ENCODE results near the gene ATG16L2. TPM values are rescaled to one million over a fixed set of nuclear protein-coding genes. Genes with fewer than 3 reads are reported as not detected.
"Not testable (repeated sequence)": the region's sequence is repeated elsewhere in the genome, so short reads cannot be mapped to it uniquely, and the experiment has no call there.

The ATG16L2 gene
- polyA plus RNA-seq, 1 donor from 2014 or later: 32.1 TPM

GRCh38 chr11:72821920-72822799 lies 7.9 kb downstream of the ATG16L2 start:
- H3K27me3 Mint-ChIP-seq: no peaks in the 10 kb centered on the region
- H3K4me1 Mint-ChIP-seq: peaks cover 23 to 25% (median 24%) of the 10 kb centered on the region in 3 donors
- H3K4me3 Mint-ChIP-seq: peak overlapping the region; percentile 32 to 82 (median 58)
- no peaks in the 10 kb centered on the region for H3K9me3 Mint-ChIP-seq
- H3K36me3 Mint-ChIP-seq: peaks cover 3% of the 10 kb centered on the region
- H3K27ac Mint-ChIP-seq: peak overlapping the region; percentile 96 to 97 (median 97)

- H3K36me3 Mint-ChIP-seq: peaks cover 2% of the 10 kb centered on the region
- H3K27ac Mint-ChIP-seq: peak overlapping the region; percentile 96 to 97 (median 97)
- no peaks in the 10 kb centered on the region for H3K27me3 Mint-ChIP-seq
- H3K9me3 Mint-ChIP-seq: no peaks in the 10 kb centered on the region
- peak overlapping the region in 3 of 4 donors; percentile 67 to 82 (median 75) for H3K4me3 Mint-ChIP-seq
- peaks cover 21 to 26% (median 23%) of the 10 kb centered on the region in 3 donors for H3K4me1 Mint-ChIP-seq
Observed at GRCh38 chr11:72823105-72823804, 9.0 kb downstream of the ATG16L2 start.

- H3K4me1 Mint-ChIP-seq: peaks cover 21 to 25% (median 25%) of the 10 kb centered on the region in 3 donors
- H3K36me3 Mint-ChIP-seq: peaks cover 2% of the 10 kb centered on the region
Observed at GRCh38 chr11:72824020-72824419, 9.8 kb downstream of the ATG16L2 start.

GRCh38 chr11:72824811-72825505 lies 10.7 kb downstream of the ATG16L2 start:
- peak overlapping the region; percentile 83 to 97 (median 91) for H3K27ac Mint-ChIP-seq
- peaks cover 2% of the 10 kb centered on the region for H3K36me3 Mint-ChIP-seq
- peak overlapping the region in 2 of 4 donors; percentile 37 to 82 for H3K4me3 Mint-ChIP-seq
- no peaks in the 10 kb centered on the region for H3K9me3 Mint-ChIP-seq
- no peaks in the 10 kb centered on the region for H3K27me3 Mint-ChIP-seq
- H3K4me1 Mint-ChIP-seq: peaks cover 21 to 25% (median 22%) of the 10 kb centered on the region in 3 donors

More at GRCh38 chr11:72824020-72824419, 9.8 kb downstream of the ATG16L2 start:
- Mint-ChIP-seq H3K27me3 (no peaks in the 10 kb centered on the region), H3K4me3 (peak overlapping the region in 1 of 4 donors; percentile 82), H3K9me3 (no peaks in the 10 kb centered on the region), H3K27ac (peak overlapping the region; percentile 96 to 97 (median 97))

GRCh38 chr11:72825661-72826060 lies 11.4 kb downstream of the ATG16L2 start:
- Mint-ChIP-seq H3K36me3 (peaks cover 4% of the 10 kb centered on the region), H3K27me3 (no peaks in the 10 kb centered on the region), H3K4me1 (peaks cover 23 to 26% (median 25%) of the 10 kb centered on the region in 3 donors), H3K9me3 (no peaks in the 10 kb centered on the region), H3K4me3 (peak overlapping the region in 1 of 4 donors; percentile 50), H3K27ac (peak overlapping the region; percentile 83 to 97 (median 91))

- H3K4me3 Mint-ChIP-seq: peak overlapping the region in 1 of 4 donors; percentile 50
- no peaks in the 10 kb centered on the region for H3K27me3 Mint-ChIP-seq
- peaks cover 21 to 25% (median 21%) of the 10 kb centered on the region in 3 donors for H3K4me1 Mint-ChIP-seq
- H3K27ac Mint-ChIP-seq: peak overlapping the region in 2 of 3 donors; percentile 84 to 97
- no peaks in the 10 kb centered on the region for H3K9me3 Mint-ChIP-seq
- peaks cover 4% of the 10 kb centered on the region for H3K36me3 Mint-ChIP-seq
Observed at GRCh38 chr11:72826191-72826941, 12.2 kb downstream of the ATG16L2 start.

- H3K4me3 Mint-ChIP-seq: peak overlapping the region in 2 of 4 donors; percentile 37 to 41
- peaks cover 24 to 26% (median 25%) of the 10 kb centered on the region in 3 donors for H3K4me1 Mint-ChIP-seq
Observed at GRCh38 chr11:72826942-72827480, 12.8 kb downstream of the ATG16L2 start.

GRCh38 chr11:72827656-72828055 lies 13.4 kb downstream of the ATG16L2 start:
- H3K27me3 Mint-ChIP-seq, H3K9me3 Mint-ChIP-seq, H3K36me3 Mint-ChIP-seq: not testable (repeated sequence)
- Mint-ChIP-seq H3K27ac (peak overlapping the region; percentile 73 to 97 (median 89)), H3K4me3 (peak overlapping the region in 2 of 4 donors; percentile 41 to 55), H3K4me1 (peaks cover 22 to 25% (median 23%) of the 10 kb centered on the region in 3 donors)

More at GRCh38 chr11:72826942-72827480, 12.8 kb downstream of the ATG16L2 start:
- H3K9me3 Mint-ChIP-seq: no peaks in the 10 kb centered on the region
- peak overlapping the region in 2 of 3 donors; percentile 73 to 97 for H3K27ac Mint-ChIP-seq
- peaks cover 4% of the 10 kb centered on the region for H3K36me3 Mint-ChIP-seq
- no peaks in the 10 kb centered on the region for H3K27me3 Mint-ChIP-seq

- no peaks in the 10 kb centered on the region for H3K9me3 Mint-ChIP-seq
Observed at GRCh38 chr11:72828081-72828567, 13.9 kb downstream of the ATG16L2 start.

GRCh38 chr11:72828692-72829101 lies 14.5 kb downstream of the ATG16L2 start:
- H3K9me3 Mint-ChIP-seq: no peaks in the 10 kb centered on the region
- no peaks in the 10 kb centered on the region for H3K27me3 Mint-ChIP-seq
- peak overlapping the region; percentile 73 to 97 (median 86) for H3K27ac Mint-ChIP-seq
- H3K4me3 Mint-ChIP-seq: peak overlapping the region in 1 of 4 donors; percentile 41
- H3K4me1 Mint-ChIP-seq: peaks cover 15 to 27% (median 22%) of the 10 kb centered on the region in 3 donors
- H3K36me3 Mint-ChIP-seq: peaks cover 4% of the 10 kb centered on the region

More at GRCh38 chr11:72828081-72828567, 13.9 kb downstream of the ATG16L2 start:
- H3K36me3 Mint-ChIP-seq: peaks cover 4% of the 10 kb centered on the region
- H3K4me1 Mint-ChIP-seq: peaks cover 20 to 27% (median 22%) of the 10 kb centered on the region in 3 donors
- peak overlapping the region in 3 of 4 donors; percentile 39 to 52 (median 41) for H3K4me3 Mint-ChIP-seq
- peak overlapping the region; percentile 73 to 97 (median 89) for H3K27ac Mint-ChIP-seq
- H3K27me3 Mint-ChIP-seq: no peaks in the 10 kb centered on the region

- Mint-ChIP-seq H3K36me3 (peaks cover 4% of the 10 kb centered on the region), H3K4me3 (peak overlapping the region in 1 of 4 donors; percentile 41), H3K27me3 (no peaks in the 10 kb centered on the region), H3K4me1 (peaks cover 12 to 27% (median 22%) of the 10 kb centered on the region in 3 donors), H3K9me3 (no peaks in the 10 kb centered on the region), H3K27ac (peak overlapping the region; percentile 63 to 97 (median 75))
Observed at GRCh38 chr11:72829178-72829577, 15.0 kb downstream of the ATG16L2 start.

- peaks cover 12 to 25% (median 17%) of the 10 kb centered on the region in 3 donors for H3K4me1 Mint-ChIP-seq
- H3K27ac Mint-ChIP-seq: peak overlapping the region in 2 of 3 donors; percentile 75 to 97
- H3K27me3 Mint-ChIP-seq: no peaks in the 10 kb centered on the region
- H3K36me3 Mint-ChIP-seq: peaks cover 2% of the 10 kb centered on the region
- peak overlapping the region in 1 of 4 donors; percentile 45 for H3K4me3 Mint-ChIP-seq
- H3K9me3 Mint-ChIP-seq: no peaks in the 10 kb centered on the region
Observed at GRCh38 chr11:72829884-72830533, 15.8 kb downstream of the ATG16L2 start.
